GM20000 (cell line): ENCODE data around the gene TLR2.

ENCODE experiments used
- DNase-seq: peaks from one replicate; pipeline ENCODE4 v3.0.0; 2012; ENCODE audit warnings: low spot score
- TF ChIP-seq, protein P1 (sequence below): IDR thresholded peaks from 2 replicates; pipeline ENCODE4 v1.5.1; 2012; ENCODE audit warnings: mild to moderate bottlenecking, control low read depth; ENCODE audit errors: extremely low read depth, missing control alignments

Gene TLR2, protein sequence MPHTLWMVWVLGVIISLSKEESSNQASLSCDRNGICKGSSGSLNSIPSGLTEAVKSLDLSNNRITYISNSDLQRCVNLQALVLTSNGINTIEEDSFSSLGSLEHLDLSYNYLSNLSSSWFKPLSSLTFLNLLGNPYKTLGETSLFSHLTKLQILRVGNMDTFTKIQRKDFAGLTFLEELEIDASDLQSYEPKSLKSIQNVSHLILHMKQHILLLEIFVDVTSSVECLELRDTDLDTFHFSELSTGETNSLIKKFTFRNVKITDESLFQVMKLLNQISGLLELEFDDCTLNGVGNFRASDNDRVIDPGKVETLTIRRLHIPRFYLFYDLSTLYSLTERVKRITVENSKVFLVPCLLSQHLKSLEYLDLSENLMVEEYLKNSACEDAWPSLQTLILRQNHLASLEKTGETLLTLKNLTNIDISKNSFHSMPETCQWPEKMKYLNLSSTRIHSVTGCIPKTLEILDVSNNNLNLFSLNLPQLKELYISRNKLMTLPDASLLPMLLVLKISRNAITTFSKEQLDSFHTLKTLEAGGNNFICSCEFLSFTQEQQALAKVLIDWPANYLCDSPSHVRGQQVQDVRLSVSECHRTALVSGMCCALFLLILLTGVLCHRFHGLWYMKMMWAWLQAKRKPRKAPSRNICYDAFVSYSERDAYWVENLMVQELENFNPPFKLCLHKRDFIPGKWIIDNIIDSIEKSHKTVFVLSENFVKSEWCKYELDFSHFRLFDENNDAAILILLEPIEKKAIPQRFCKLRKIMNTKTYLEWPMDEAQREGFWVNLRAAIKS

DNA sequence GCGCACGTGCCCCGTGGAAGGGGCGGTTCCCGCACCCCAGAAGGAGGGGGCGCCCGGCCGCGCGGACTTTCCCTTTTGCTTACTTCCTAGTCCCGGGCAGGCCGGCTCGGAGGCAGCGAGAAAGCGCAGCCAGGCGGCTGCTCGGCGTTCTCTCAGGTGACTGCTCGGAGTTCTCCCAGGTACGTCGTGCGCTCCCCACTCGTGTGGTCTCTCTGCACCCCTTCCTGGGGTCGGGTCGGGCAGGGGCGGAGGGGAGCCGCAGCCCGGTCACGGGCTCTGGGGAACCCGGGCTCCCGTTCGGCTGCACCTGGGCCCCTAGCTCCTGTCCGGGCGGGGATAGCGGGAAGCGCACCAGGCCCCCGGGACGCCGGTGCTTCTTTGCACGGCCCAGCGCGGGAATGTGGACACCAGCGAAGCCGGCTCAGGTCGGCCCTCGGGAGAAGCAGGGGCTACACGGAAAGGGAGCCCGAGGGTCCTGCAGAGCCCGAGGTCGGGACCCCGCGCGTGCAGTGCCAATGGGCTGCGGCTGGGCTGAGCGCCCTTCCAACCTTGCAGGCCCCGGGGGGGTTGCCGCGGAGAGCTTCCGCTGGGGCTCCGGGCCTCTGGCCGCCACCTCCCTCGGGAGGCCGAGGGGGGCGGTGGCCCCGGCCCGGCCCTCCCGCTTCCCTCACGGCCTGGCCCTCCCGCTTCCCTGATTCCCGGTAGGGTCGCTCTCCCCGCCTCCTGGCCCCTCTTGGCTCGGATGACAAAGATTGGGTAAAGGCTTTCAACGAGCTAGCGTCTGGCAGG lies at the start of gene TLR2:
Gene TLR2 (plus strand): TSS at position 99 of the 789 bp plus-strand sequence. CDS start 18,628 bp downstream, outside the sequence.
- DNase-seq: peak; percentile 89
- TF ChIP-seq, protein P1, sequence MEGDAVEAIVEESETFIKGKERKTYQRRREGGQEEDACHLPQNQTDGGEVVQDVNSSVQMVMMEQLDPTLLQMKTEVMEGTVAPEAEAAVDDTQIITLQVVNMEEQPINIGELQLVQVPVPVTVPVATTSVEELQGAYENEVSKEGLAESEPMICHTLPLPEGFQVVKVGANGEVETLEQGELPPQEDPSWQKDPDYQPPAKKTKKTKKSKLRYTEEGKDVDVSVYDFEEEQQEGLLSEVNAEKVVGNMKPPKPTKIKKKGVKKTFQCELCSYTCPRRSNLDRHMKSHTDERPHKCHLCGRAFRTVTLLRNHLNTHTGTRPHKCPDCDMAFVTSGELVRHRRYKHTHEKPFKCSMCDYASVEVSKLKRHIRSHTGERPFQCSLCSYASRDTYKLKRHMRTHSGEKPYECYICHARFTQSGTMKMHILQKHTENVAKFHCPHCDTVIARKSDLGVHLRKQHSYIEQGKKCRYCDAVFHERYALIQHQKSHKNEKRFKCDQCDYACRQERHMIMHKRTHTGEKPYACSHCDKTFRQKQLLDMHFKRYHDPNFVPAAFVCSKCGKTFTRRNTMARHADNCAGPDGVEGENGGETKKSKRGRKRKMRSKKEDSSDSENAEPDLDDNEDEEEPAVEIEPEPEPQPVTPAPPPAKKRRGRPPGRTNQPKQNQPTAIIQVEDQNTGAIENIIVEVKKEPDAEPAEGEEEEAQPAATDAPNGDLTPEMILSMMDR: no peak

DNA sequence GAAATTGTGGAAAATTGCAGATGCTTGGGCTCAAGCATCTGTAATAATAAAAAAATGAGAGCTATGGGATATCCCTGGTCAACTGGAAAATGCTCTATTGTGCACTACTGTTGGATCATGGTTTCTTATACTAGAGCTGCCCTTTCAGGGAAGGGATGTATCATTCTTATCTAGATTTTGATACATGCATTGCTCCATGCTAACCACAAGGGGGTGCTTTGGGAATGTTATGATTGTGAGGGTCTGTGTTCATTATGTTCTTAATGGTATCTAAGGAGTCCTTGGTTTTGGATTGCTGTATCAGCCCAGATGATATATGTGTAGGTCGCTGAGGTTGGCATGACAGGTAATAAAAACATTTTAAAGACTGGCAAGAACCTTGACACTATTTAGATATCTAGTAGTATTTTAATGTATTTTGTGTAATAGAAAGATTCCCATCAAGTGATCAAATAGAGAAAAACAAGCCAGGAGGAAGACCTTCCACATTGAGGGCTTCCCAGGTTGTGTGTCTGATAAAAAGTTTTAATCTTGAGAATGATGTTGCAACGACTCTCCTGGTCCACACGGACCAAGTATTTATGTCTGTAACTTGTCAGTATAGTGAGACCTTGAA lies 49.2 kb upstream of the TLR2 start:
- TF ChIP-seq, protein P1: peak; percentile 3
- no peak for DNase-seq

DNA sequence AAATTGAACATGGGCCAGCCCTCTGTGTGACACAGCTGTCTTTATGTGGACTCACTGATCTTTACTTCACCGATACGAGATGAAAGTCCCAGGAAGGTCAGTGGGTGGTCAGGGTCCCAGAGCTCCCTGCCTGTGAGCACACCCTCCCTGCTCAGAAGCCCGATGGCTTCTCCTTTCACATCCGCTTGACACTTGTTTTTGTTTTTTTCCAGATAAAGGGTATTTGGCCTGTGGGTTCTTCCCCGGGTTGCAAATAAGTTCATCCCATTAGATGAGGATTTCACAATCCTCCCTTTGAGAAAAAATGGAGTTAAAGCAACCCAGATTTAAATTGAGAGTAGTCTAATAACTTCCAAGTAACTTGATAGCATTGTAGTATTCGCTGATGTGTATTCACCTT lies 48.2 kb upstream of the TLR2 start:
- TF ChIP-seq, protein P1: no peak
- no peak for DNase-seq

DNA sequence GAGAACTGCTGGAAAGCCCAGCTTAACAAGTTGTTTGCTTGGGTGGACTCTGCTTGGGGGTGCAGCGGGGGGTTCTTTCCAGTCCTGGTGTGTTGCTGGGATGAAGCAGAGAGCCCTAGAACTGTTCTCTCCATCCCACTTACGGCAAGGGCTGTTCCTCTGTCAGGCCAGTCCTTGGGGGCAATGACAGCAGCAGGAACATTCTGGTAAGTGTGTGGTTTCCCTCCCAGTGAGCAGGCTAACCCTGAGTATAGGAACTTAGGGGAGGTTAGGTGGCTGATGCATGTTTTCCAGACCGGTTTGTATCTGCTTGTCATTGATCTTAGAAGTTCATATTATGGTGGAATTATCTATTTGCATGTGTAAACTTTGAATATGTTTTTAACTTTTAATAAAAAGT lies 46.9 kb upstream of the TLR2 start:
- TF ChIP-seq, protein P1: no peak
- no peak for DNase-seq

DNA sequence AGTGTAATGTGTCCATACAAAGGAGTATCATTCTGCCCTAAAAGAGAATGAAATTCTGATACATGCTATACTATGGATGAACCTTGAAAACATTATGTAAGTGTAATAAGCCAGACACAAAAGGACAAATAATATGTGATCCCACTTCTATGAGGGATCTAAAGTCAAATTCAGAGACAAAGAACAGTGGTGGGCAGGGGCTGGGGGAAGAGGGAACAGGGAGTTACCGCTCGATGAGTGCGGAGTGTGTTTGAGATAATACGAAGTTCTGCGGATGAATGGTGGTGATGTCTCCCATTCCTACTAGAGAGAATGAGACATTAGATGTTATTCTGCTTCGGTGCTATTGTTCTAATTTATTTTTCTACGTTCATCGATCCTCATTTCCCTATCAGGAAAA lies 46.1 kb upstream of the TLR2 start:
- TF ChIP-seq, protein P1: no peak
- DNase-seq: no peak

DNA sequence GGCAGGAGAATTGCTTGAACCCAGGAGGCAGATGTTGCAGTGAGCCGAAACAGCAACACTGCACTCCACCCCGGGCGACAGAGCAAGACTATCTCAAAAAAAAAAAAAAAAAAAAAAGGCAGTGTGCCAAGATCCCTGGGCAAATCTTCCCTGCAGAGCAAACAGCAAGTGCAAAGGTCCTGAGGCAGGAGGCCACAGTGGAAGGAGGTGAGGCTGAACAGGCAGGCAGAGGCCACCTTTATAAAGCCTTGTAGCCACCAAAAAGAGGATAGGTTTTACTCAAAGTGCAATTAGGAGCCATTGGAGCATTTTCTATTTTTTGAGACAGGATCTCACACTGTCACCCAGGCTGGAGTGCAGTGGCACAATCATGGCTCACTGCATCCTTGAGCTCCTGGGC lies 45.1 kb upstream of the TLR2 start:
- DNase-seq: no peak
- TF ChIP-seq, protein P1: no peak
